SK-N-SH (cell line): Measurements from ENCODE around the gene ZC3H4. TPM values are rescaled to one million over a fixed set of nuclear protein-coding genes. Genes with fewer than 3 reads are reported as not detected.

Source experiments
- MAX ChIP-seq: IDR thresholded peaks from 2 replicates; pipeline ENCODE4 v1.4.0; 2012; ENCODE audit warnings: low read depth
- MEF2A ChIP-seq: IDR thresholded peaks from 2 replicates; pipeline ENCODE4 v1.4.0; 2012; ENCODE audit warnings: low read depth, borderline replicate concordance
- NRF1 ChIP-seq: IDR thresholded peaks from 2 replicates; pipeline ENCODE4 v1.6.1; 2012; ENCODE audit warnings: low read depth, mild to moderate bottlenecking, low read length
- PBX3 ChIP-seq: IDR thresholded peaks from 2 replicates; pipeline ENCODE4; 2012
- POLR2AphosphoS5 ChIP-seq: IDR thresholded peaks from 2 replicates; pipeline ENCODE4 v1.6.1; 2012; ENCODE audit warnings: low read depth, low read length
- RCOR1 ChIP-seq: fragments of 150-350 bp; IDR thresholded peaks from 2 replicates; pipeline ENCODE4 v1.6.1; 2017; ENCODE audit warnings: antibody characterized with exemption, low read length
- TAF1 ChIP-seq: IDR thresholded peaks from 2 replicates; pipeline ENCODE4 v1.6.1; 2012; ENCODE audit warnings: low read depth, mild to moderate bottlenecking, low read length, moderate library complexity, borderline replicate concordance
- TCF12 ChIP-seq: IDR thresholded peaks from 2 replicates; pipeline ENCODE4 v1.4.0; 2012
- TEAD4 ChIP-seq: IDR thresholded peaks from 2 replicates; pipeline ENCODE4 v1.4.0; 2012; ENCODE audit warnings: mild to moderate bottlenecking, borderline replicate concordance; ENCODE audit not compliant: insufficient read depth
- USF2 ChIP-seq: fragments of 150-350 bp; IDR thresholded peaks from 2 replicates; pipeline ENCODE4 v1.6.1; 2017; ENCODE audit warnings: antibody characterized with exemption, low read length, low read depth, borderline replicate concordance
- YY1 ChIP-seq: IDR thresholded peaks from 2 replicates; pipeline ENCODE4 v1.4.0; 2012; ENCODE audit warnings: low read depth, mild to moderate bottlenecking
- polyA plus RNA-seq, 3 experiments: library from polyadenylated mRNA; depleted of rRNA; stranded (reverse); fragments of >200 nt; gene quantifications; 2 replicates each; pipeline ENCODE4 v1.2.3, GENCODE V29; 2012
- TF ChIP-seq, protein P1 (sequence below): IDR thresholded peaks from 2 replicates; pipeline ENCODE4 v1.6.1; 2012; ENCODE audit warnings: mild to moderate bottlenecking, low read depth, low read length, moderate library complexity
- TF ChIP-seq, protein P2 (sequence below): fragments of 200-600 bp; sonication (generic); IDR thresholded peaks from 2 replicates; pipeline ENCODE4 v1.6.1; 2017; ENCODE audit warnings: antibody characterized with exemption, mild to moderate bottlenecking, moderate library complexity
- TF ChIP-seq, protein P3 (sequence below): fragments of 150-350 bp; IDR thresholded peaks from 2 replicates; pipeline ENCODE4 v1.6.1; 2016; ENCODE audit warnings: mild to moderate bottlenecking, low read depth, low read length

The ZC3H4 gene
- polyA plus RNA-seq, 1 of the 3 experiments (the other 2 are of a cell fraction) = 7.6 TPM

DNA sequence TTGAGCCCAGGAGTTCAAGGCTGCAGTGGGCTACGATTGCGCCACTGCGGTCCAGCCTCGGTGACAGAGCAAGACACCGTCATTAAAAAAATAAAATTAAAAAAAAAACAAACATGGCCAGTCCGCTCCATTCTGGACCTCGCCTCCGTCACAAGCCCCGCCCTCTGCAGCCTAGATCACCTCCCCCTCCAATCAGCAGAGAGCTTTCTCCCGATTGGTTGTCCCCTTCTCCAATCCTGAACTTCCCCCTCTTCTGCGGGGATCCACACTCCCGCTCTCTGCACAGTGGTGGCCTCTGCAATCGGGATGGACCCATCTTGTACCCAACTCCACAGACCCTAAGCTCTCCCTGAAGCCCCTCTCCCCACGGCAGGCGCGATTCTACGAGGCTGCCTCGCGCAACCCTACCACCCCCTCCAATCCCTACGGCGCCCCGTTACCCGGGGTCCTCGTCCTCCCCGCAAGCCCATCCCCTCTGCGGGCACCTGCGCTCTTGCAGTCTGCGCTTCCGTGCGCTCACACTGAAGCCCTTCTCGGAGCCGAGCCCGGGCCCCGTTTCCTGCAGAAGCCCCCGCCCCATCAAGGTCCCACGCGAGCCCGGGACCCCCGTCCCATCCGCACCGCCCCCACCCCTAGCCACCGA, 65.7 kb downstream of the ZC3H4 start (continued):
- TF ChIP-seq TAF1 (no peak), TCF12 (no peak), MEF2A (no peak), TEAD4 (no peak), POLR2AphosphoS5 (no peak), YY1 (peak; percentile 25; the same call in 1 of the 2 replicates), RCOR1 (no peak), NRF1 (no peak), MAX (no peak), PBX3 (no peak), USF2 (no peak)
- TF ChIP-seq, protein P1, sequence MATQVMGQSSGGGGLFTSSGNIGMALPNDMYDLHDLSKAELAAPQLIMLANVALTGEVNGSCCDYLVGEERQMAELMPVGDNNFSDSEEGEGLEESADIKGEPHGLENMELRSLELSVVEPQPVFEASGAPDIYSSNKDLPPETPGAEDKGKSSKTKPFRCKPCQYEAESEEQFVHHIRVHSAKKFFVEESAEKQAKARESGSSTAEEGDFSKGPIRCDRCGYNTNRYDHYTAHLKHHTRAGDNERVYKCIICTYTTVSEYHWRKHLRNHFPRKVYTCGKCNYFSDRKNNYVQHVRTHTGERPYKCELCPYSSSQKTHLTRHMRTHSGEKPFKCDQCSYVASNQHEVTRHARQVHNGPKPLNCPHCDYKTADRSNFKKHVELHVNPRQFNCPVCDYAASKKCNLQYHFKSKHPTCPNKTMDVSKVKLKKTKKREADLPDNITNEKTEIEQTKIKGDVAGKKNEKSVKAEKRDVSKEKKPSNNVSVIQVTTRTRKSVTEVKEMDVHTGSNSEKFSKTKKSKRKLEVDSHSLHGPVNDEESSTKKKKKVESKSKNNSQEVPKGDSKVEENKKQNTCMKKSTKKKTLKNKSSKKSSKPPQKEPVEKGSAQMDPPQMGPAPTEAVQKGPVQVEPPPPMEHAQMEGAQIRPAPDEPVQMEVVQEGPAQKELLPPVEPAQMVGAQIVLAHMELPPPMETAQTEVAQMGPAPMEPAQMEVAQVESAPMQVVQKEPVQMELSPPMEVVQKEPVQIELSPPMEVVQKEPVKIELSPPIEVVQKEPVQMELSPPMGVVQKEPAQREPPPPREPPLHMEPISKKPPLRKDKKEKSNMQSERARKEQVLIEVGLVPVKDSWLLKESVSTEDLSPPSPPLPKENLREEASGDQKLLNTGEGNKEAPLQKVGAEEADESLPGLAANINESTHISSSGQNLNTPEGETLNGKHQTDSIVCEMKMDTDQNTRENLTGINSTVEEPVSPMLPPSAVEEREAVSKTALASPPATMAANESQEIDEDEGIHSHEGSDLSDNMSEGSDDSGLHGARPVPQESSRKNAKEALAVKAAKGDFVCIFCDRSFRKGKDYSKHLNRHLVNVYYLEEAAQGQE = no peak
- TF ChIP-seq, protein P2, sequence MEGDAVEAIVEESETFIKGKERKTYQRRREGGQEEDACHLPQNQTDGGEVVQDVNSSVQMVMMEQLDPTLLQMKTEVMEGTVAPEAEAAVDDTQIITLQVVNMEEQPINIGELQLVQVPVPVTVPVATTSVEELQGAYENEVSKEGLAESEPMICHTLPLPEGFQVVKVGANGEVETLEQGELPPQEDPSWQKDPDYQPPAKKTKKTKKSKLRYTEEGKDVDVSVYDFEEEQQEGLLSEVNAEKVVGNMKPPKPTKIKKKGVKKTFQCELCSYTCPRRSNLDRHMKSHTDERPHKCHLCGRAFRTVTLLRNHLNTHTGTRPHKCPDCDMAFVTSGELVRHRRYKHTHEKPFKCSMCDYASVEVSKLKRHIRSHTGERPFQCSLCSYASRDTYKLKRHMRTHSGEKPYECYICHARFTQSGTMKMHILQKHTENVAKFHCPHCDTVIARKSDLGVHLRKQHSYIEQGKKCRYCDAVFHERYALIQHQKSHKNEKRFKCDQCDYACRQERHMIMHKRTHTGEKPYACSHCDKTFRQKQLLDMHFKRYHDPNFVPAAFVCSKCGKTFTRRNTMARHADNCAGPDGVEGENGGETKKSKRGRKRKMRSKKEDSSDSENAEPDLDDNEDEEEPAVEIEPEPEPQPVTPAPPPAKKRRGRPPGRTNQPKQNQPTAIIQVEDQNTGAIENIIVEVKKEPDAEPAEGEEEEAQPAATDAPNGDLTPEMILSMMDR = no peak
- TF ChIP-seq, protein P3, sequence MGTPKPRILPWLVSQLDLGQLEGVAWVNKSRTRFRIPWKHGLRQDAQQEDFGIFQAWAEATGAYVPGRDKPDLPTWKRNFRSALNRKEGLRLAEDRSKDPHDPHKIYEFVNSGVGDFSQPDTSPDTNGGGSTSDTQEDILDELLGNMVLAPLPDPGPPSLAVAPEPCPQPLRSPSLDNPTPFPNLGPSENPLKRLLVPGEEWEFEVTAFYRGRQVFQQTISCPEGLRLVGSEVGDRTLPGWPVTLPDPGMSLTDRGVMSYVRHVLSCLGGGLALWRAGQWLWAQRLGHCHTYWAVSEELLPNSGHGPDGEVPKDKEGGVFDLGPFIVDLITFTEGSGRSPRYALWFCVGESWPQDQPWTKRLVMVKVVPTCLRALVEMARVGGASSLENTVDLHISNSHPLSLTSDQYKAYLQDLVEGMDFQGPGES = 0 out of 2 replicates have a peak, but pooled peaks have one; percentile 30
